Activated T-cell treated with anti-CD3 and anti-CD28 coated beads, Interleukin-2, amount 50 U/mL, for 4 hours (primary cell): Measurements from ENCODE around the gene SSH2. TPM values are rescaled to one million over a fixed set of nuclear protein-coding genes. Genes with fewer than 3 reads are reported as not detected.
"Not testable (repeated sequence)": the region's sequence is repeated elsewhere in the genome, so short reads cannot be mapped to it uniquely, and the experiment has no call there.

Experiments used
- ATAC-seq, 2 donors: fragments of 200-7000 bp; cut with Tn5 transposase; one replicate each; pipeline ENCODE4 v1.10.0; 2021
- DNase-seq: peaks from one replicate; pipeline ENCODE4 v3.0.0-alpha.2; 2020
- H3K27me3 Mint-ChIP-seq: one replicate; pipeline ENCODE4 v1.8.0; 2021; ENCODE audit warnings: low read depth, mixed read lengths
- H3K36me3 Mint-ChIP-seq: one replicate; pipeline ENCODE4 v1.8.0; 2022; ENCODE audit warnings: mixed read lengths; ENCODE audit not compliant: insufficient read depth
- H3K4me1 Mint-ChIP-seq: one replicate; pipeline ENCODE4 v1.8.0; 2021; ENCODE audit warnings: low read depth, mixed read lengths
- H3K4me3 Mint-ChIP-seq: one replicate; pipeline ENCODE4 v1.8.0; 2021; ENCODE audit warnings: mild to moderate bottlenecking, moderate library complexity, mixed read lengths
- H3K9me3 Mint-ChIP-seq: one replicate; pipeline ENCODE4 v1.8.0; 2021; ENCODE audit warnings: mixed read lengths
- total RNA-seq, 3 donors: library from RNA; stranded (reverse); gene quantifications; one replicate each; pipeline ENCODE4 v1.2.1, GENCODE V29; 2021

SSH2 gene
- total RNA-seq, 3 donors from 2014 or later = 25.0 to 27.0 (median 25.9) TPM

DNA sequence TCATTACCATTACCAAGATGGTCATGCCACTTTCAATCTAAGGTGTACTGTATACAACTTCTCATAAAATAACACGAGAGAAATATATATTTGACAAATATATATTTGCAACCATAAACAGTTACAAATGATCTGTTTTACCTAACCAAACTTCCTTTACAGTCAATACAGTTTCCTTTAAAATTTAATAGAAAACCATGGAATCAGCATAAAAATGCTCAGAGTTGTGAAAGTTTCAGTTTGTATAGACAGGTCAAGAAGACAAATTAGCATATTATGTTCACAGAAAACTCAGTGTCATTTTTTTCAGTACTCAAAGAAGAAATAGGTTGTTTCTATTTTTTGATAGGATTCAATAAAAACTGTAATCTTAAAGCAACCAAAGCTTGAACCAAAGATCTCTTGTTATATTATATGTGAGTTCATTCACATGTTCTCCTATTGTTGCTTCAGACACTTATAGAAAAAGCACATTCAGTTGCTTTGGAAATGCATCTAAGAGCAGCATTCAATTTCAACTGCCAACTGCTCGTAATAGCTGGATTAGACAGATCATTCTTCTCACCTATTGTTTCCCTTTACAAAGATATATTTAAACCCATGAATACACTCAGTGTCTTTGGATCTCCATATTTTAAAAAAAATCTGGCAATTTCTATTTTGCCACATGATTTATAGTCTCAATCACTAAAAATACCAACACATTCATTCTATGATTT, 15.1 kb downstream of the SSH2 start:
- no peak overlapping the region for H3K4me3 Mint-ChIP-seq
- H3K36me3 Mint-ChIP-seq = no peaks in the 10 kb centered on the region
- H3K27me3 Mint-ChIP-seq = no peaks in the 10 kb centered on the region
- no peak for DNase-seq
- H3K4me1 Mint-ChIP-seq = peaks cover 26% of the 10 kb centered on the region
- H3K9me3 Mint-ChIP-seq = no peaks in the 10 kb centered on the region
- ATAC-seq = no peak

DNA sequence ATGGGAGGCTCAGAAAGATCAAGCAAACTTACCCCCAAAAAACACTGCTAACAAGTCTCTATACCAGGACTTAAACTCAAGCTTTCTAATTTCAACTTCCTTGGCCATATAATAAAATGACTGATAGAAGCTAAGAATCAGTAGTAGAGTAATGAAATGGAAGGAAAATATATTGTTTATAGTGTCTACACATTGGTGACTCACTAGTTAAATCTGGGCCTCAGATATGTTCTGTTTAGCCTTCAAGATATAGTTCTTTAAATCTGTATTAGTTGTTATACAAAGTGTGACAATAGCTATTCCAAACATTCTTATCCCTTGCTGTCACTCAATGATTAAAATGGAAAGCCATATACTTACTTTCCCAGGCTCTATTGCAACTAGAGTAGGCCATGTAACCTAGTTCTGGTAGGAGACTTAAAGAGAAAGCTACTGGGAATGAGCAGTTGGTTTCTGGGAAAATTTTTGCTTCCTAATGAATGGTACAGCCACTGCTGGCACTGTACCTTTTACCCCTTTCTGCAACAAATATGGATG, 18.3 kb downstream of the SSH2 start:
- Mint-ChIP-seq H3K27me3 (no peaks in the 10 kb centered on the region), H3K4me1 (peaks cover 23% of the 10 kb centered on the region), H3K4me3 (no peak overlapping the region), H3K9me3 (peaks cover 4% of the 10 kb centered on the region), H3K36me3 (peaks cover 6% of the 10 kb centered on the region)
- ATAC-seq = no peak
- DNase-seq = no peak

- Mint-ChIP-seq H3K36me3 (peaks cover 8% of the 10 kb centered on the region), H3K9me3 (peaks cover 4% of the 10 kb centered on the region), H3K4me1 (peaks cover 30% of the 10 kb centered on the region), H3K4me3 (no peak overlapping the region), H3K27me3 (no peaks in the 10 kb centered on the region)
- ATAC-seq = peak; percentile 73 to 79
- DNase-seq = no peak
Measured at GRCh38 chr17:29909236-29910003, 20.6 kb downstream of the SSH2 start.

GRCh38 chr17:29906969-29907368, 23.1 kb downstream of the SSH2 start:
- Mint-ChIP-seq H3K4me3 (no peak overlapping the region), H3K27me3 (no peaks in the 10 kb centered on the region), H3K9me3 (peaks cover 4% of the 10 kb centered on the region), H3K4me1 (peaks cover 42% of the 10 kb centered on the region), H3K36me3 (peaks cover 8% of the 10 kb centered on the region)
- ATAC-seq (no peak), DNase-seq (no peak)

DNA sequence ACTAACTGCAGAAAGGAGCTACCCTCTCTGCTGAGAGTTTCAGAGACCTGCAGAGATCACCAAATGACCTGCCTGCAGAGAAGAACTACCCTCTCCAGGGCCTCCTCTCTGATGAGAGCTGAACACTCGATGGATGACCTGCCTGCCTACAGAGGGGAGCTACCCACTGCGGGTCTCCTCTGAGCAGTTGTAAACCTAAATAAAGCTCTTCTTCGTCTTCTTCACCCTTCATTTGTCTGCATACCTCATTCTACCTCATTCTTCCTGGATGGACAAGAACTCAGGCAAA, 24.2 kb downstream of the SSH2 start:
- Mint-ChIP-seq H3K36me3 (peaks cover 8% of the 10 kb centered on the region), H3K9me3 (peaks cover 4% of the 10 kb centered on the region), H3K4me3 (no peak overlapping the region), H3K27me3 (no peaks in the 10 kb centered on the region), H3K4me1 (peaks cover 44% of the 10 kb centered on the region)
- DNase-seq (no peak), ATAC-seq (no peak)

DNA sequence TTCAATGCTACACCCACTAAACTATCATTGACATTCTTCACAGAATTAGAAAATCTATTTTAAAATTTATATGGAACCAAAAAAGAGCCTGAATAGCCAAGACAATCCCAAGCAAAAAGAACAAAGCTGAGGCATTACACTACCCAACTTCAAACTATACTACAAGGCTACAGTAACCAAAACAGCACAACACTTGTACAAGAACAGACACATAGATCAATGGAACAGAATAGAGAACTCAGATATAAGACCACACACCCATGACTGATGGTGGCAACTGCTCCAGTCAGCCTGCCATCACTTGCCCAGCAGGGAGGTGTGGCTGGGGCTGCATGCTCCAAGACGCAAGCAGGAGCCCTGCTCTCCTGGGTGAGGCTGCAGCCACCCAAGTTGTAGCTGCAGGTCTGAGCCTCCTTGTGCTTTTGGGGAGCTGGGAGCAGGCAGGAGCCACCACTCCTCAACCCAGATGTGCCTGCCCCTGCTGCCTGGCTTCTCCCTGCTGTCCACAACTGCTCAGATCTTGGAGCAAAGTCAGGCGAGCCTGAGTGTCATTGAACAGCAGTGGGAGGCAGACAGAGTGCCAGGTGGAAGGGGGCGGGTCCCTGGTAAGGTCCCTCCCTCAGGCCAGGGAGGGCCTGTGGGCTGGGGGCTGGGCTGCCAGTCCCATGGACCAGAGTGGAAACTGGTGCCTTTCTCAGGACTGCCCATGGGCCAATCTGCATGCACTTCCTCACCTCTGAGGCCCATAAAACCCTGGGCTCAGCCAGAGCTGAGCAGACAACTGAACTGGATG, 24.7 kb downstream of the SSH2 start:
- ATAC-seq (no peak), DNase-seq (no peak)
- H3K9me3 Mint-ChIP-seq = peaks cover 4% of the 10 kb centered on the region
- no peak overlapping the region for H3K4me3 Mint-ChIP-seq
- no peaks in the 10 kb centered on the region for H3K27me3 Mint-ChIP-seq
- H3K36me3 Mint-ChIP-seq = peaks cover 8% of the 10 kb centered on the region
- H3K4me1 Mint-ChIP-seq = peaks cover 43% of the 10 kb centered on the region

- peaks cover 8% of the 10 kb centered on the region for H3K36me3 Mint-ChIP-seq
- no peaks in the 10 kb centered on the region for H3K27me3 Mint-ChIP-seq
- ATAC-seq = no peak
- no peak for DNase-seq
- H3K4me1 Mint-ChIP-seq = peaks cover 34% of the 10 kb centered on the region
- H3K4me3 Mint-ChIP-seq = no peak overlapping the region
- H3K9me3 Mint-ChIP-seq = peaks cover 4% of the 10 kb centered on the region
Measured at GRCh38 chr17:29903471-29903870, 26.6 kb downstream of the SSH2 start.

GRCh38 chr17:29897136-29897535, 32.9 kb downstream of the SSH2 start:
- ATAC-seq, H3K4me3 Mint-ChIP-seq, H3K36me3 Mint-ChIP-seq: not testable (repeated sequence)

DNA sequence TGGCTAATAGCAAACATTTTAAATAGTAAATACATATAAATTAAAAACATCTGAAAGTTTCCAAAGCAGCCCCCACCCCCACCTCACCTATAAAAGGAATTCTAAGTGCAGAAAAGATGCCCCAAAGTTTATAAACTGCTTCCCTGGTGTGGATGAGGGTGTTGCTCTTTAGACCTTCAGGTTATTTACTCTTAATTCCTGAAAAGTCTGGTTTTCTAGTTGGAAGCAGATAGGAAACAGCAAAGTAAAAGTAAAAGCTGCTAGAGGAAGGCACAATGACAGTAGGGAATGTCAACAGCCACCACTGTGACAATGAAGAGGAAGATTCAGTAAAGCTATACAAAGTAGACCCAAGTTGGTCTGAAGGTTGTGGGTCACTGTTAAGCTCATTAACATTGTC, 37.8 kb downstream of the SSH2 start:
- ATAC-seq (no peak), DNase-seq (no peak)
- Mint-ChIP-seq H3K4me1 (peaks cover 19% of the 10 kb centered on the region), H3K4me3 (no peak overlapping the region), H3K27me3 (no peaks in the 10 kb centered on the region), H3K36me3 (peaks cover 13% of the 10 kb centered on the region), H3K9me3 (peaks cover 4% of the 10 kb centered on the region)

More at GRCh38 chr17:29897136-29897535, 32.9 kb downstream of the SSH2 start:
- H3K4me1 Mint-ChIP-seq = peaks cover 20% of the 10 kb centered on the region
- H3K27me3 Mint-ChIP-seq, H3K9me3 Mint-ChIP-seq, DNase-seq: not testable (repeated sequence)

GRCh38 chr17:29891131-29891530, 38.9 kb downstream of the SSH2 start:
- Mint-ChIP-seq H3K36me3 (peaks cover 16% of the 10 kb centered on the region), H3K27me3 (no peaks in the 10 kb centered on the region), H3K4me1 (peaks cover 19% of the 10 kb centered on the region), H3K9me3 (peaks cover 4% of the 10 kb centered on the region), H3K4me3 (no peak overlapping the region)
- DNase-seq (no peak), ATAC-seq (no peak)

- no peak for DNase-seq
- Mint-ChIP-seq H3K27me3 (no peaks in the 10 kb centered on the region), H3K9me3 (no peaks in the 10 kb centered on the region)
Measured at GRCh38 chr17:29885031-29885640, 44.9 kb downstream of the SSH2 start.

GRCh38 chr17:29883497-29883896, 46.5 kb downstream of the SSH2 start:
- ATAC-seq (no peak), DNase-seq (no peak)
- H3K36me3 Mint-ChIP-seq = peaks cover 8% of the 10 kb centered on the region
- H3K9me3 Mint-ChIP-seq = no peaks in the 10 kb centered on the region
- no peak overlapping the region for H3K4me3 Mint-ChIP-seq
- peaks cover 31% of the 10 kb centered on the region for H3K4me1 Mint-ChIP-seq
- H3K27me3 Mint-ChIP-seq = no peaks in the 10 kb centered on the region

More at GRCh38 chr17:29885031-29885640, 44.9 kb downstream of the SSH2 start:
- ATAC-seq = no peak
- peaks cover 11% of the 10 kb centered on the region for H3K36me3 Mint-ChIP-seq
- H3K4me1 Mint-ChIP-seq = peaks cover 31% of the 10 kb centered on the region
- no peak overlapping the region for H3K4me3 Mint-ChIP-seq

DNA sequence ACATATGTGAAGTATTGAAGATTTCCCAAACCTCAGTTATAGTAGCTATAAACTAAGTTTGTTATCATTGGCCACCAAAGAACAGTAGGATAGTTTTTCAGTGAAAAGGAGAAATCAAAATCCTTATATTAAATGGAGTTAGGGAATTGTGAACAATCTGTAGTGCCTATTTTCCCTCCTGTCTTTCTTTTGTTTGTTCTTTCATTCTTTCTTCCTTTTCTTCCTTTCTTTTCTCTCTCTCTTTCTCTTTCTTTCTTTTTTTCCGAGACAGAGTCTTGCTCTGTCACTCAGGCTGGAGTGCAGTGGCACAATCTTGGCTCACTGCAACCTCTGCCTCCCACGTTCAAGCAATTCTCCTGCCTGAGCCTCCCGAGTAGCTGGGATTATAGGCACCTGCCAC, 48.8 kb downstream of the SSH2 start:
- Mint-ChIP-seq H3K9me3 (no peaks in the 10 kb centered on the region), H3K4me3 (no peak overlapping the region), H3K36me3 (peaks cover 12% of the 10 kb centered on the region), H3K4me1 (peaks cover 32% of the 10 kb centered on the region), H3K27me3 (no peaks in the 10 kb centered on the region)
- no peak for DNase-seq
- ATAC-seq = no peak

GRCh38 chr17:29880031-29880430, 50.0 kb downstream of the SSH2 start:
- Mint-ChIP-seq H3K27me3 (no peaks in the 10 kb centered on the region), H3K9me3 (no peaks in the 10 kb centered on the region), H3K4me1 (peaks cover 32% of the 10 kb centered on the region)

More at GRCh38 chr17:29880031-29880430, 50.0 kb downstream of the SSH2 start:
- ATAC-seq = no peak
- H3K36me3 Mint-ChIP-seq = peaks cover 6% of the 10 kb centered on the region
- no peak overlapping the region for H3K4me3 Mint-ChIP-seq
- DNase-seq = no peak
